SK-N-SH (cell line): ENCODE data around the gene TMEM163. TPM values are rescaled to one million over a fixed set of nuclear protein-coding genes. Genes with fewer than 3 reads are reported as not detected.

ENCODE experiments used
- CTCF ChIA-PET: fragments of 300-600, 350-600 bp; formaldehyde crosslinking; extraction: SDS; loops from one replicate; lab custom pipeline; 2021; lab: Yijun Ruan, JAX
- POLR2A ChIA-PET: fragments of 350-600 bp; sonication (Branson Sonifier 250); formaldehyde crosslinking; extraction: SDS; loops from one replicate; lab custom pipeline; 2020; ENCODE audit warnings: antibody characterized with exemption, inconsistent platforms; lab: Yijun Ruan, JAX
- DNase-seq: peaks from one replicate; pipeline ENCODE4 v3.0.0; 2012
- H2AFZ ChIP-seq: fragments of 200-600 bp; sonication (generic); 2 replicates; pipeline ENCODE4 v1.8.1; 2016; ENCODE audit warnings: antibody characterized with exemption, mild to moderate bottlenecking, low read depth
- H3F3A ChIP-seq: fragments of 200-600 bp; sonication (generic); replicated peaks from 2 replicates; pipeline ENCODE3; 2016; ENCODE audit warnings: antibody characterized with exemption, mild to moderate bottlenecking; ENCODE audit not compliant: insufficient read depth
- H3K27ac ChIP-seq, 2 experiments: fragments of 200-500 bp in 1 of 2; fragments of 200-600 bp in 1 of 2; sonication (Bioruptor generic) in 1 of 2; sonication (generic), shearing (Covaris generic) in 1 of 2; 2 replicates each; pipeline versions ENCODE4 v1.5.1 to v1.6.1; 2014 to 2016; ENCODE audit warnings: low read depth in 2 of 2, inconsistent platforms in 1 of 2, low read length in 1 of 2, mild to moderate bottlenecking in 1 of 2, mixed read lengths in 1 of 2
- H3K27me3 ChIP-seq: fragments of 200-600 bp; sonication (generic), shearing (Covaris generic); 2 replicates; pipeline ENCODE4 v1.6.1; 2016; ENCODE audit warnings: mixed run types; ENCODE audit not compliant: insufficient read depth
- H3K36me3 ChIP-seq, 2 experiments: fragments of 200-500 bp in 1 of 2; fragments of 200-600 bp in 1 of 2; sonication (Bioruptor generic) in 1 of 2; sonication (generic) in 1 of 2; replicated peaks in 1 of 2; 2 replicates each; pipeline versions ENCODE3 to v1.5.1; 2014 to 2016; ENCODE audit warnings: low read length in 1 of 2, mild to moderate bottlenecking in 1 of 2; ENCODE audit not compliant: insufficient read depth in 2 of 2, control insufficient read depth in 1 of 2
- H3K4me1 ChIP-seq, 2 experiments: fragments of 200-500 bp in 1 of 2; fragments of 200-600 bp in 1 of 2; sonication (Bioruptor generic) in 1 of 2; sonication (generic), shearing (Covaris generic) in 1 of 2; 2 replicates each; pipeline versions ENCODE4 v1.5.1 to v1.6.1; 2014 to 2016; ENCODE audit warnings: low read depth in 1 of 2, low read length in 1 of 2, mixed run types in 1 of 2; ENCODE audit not compliant: insufficient read depth in 2 of 2, control insufficient read depth in 1 of 2
- H3K4me2 ChIP-seq: fragments of 200-600 bp; sonication (generic), shearing (Covaris generic); 2 replicates; pipeline ENCODE4 v1.6.1; 2017; ENCODE audit warnings: mixed run types
- H3K4me3 ChIP-seq, 2 experiments: fragments of 200-500 bp in 1 of 2; fragments of 200-600 bp in 1 of 2; sonication (Bioruptor generic) in 1 of 2; sonication (generic), shearing (Covaris generic) in 1 of 2; 2 replicates each; pipeline versions ENCODE4 v1.5.1 to v1.8.1; 2014 to 2016; ENCODE audit warnings: low read depth in 2 of 2, inconsistent platforms in 1 of 2, low read length in 1 of 2, mild to moderate bottlenecking in 1 of 2, mixed read lengths in 1 of 2, moderate library complexity in 1 of 2
- H3K79me2 ChIP-seq: fragments of 200-600 bp; sonication (generic); 2 replicates; pipeline ENCODE4 v1.8.1; 2017; ENCODE audit warnings: mild to moderate bottlenecking; ENCODE audit not compliant: insufficient read depth
- H3K9ac ChIP-seq: fragments of 200-600 bp; sonication (generic); 2 replicates; pipeline ENCODE4 v1.6.1; 2017; ENCODE audit warnings: mixed run types
- H3K9me2 ChIP-seq: fragments of 200-600 bp; sonication (generic); 2 replicates; pipeline ENCODE4 v1.6.1; 2017; ENCODE audit warnings: mixed run types
- H3K9me3 ChIP-seq: fragments of 200-600 bp; sonication (generic); 2 replicates; pipeline ENCODE4 v1.6.1; 2017; ENCODE audit warnings: mixed run types, mild to moderate bottlenecking, moderate library complexity
- H4K20me1 ChIP-seq: fragments of 200-600 bp; sonication (generic); 2 replicates; pipeline ENCODE4 v1.6.1; 2017; ENCODE audit warnings: mild to moderate bottlenecking, mixed run types; ENCODE audit not compliant: insufficient read depth
- ELF1 ChIP-seq: IDR thresholded peaks from 2 replicates; pipeline ENCODE4 v1.4.0; 2012
- FOSL2 ChIP-seq: IDR thresholded peaks from 2 replicates; pipeline ENCODE4 v1.4.0; 2012; ENCODE audit warnings: low read depth, mild to moderate bottlenecking, moderate library complexity, borderline replicate concordance
- FOXJ3 ChIP-seq: sonication (generic); formaldehyde crosslinking; IDR thresholded peaks from 2 replicates; pipeline ENCODE4 v1.5.1; 2020; ENCODE audit warnings: mild to moderate bottlenecking, missing genetic modification reagents
- GATA2 ChIP-seq: sonication (generic); formaldehyde crosslinking; IDR thresholded peaks from 2 replicates; pipeline ENCODE4 v1.5.0; 2020; ENCODE audit warnings: mild to moderate bottlenecking, missing genetic modification reagents
- JUND ChIP-seq: IDR thresholded peaks from 2 replicates; pipeline ENCODE4 v1.4.0; 2012
- MEF2A ChIP-seq: IDR thresholded peaks from 2 replicates; pipeline ENCODE4 v1.4.0; 2012; ENCODE audit warnings: low read depth, borderline replicate concordance
- NFIC ChIP-seq: IDR thresholded peaks from 2 replicates; pipeline ENCODE4 v1.4.0; 2012; ENCODE audit warnings: borderline replicate concordance
- NRF1 ChIP-seq: IDR thresholded peaks from 2 replicates; pipeline ENCODE4 v1.6.1; 2012; ENCODE audit warnings: low read depth, mild to moderate bottlenecking, low read length
- PBX3 ChIP-seq: IDR thresholded peaks from 2 replicates; pipeline ENCODE4; 2012
- POLR2AphosphoS5 ChIP-seq: IDR thresholded peaks from 2 replicates; pipeline ENCODE4 v1.6.1; 2012; ENCODE audit warnings: low read depth, low read length
- RAD21 ChIP-seq: IDR thresholded peaks from 2 replicates; pipeline ENCODE4 v1.6.1; 2012; ENCODE audit warnings: mild to moderate bottlenecking, low read length
- RCOR1 ChIP-seq: fragments of 150-350 bp; IDR thresholded peaks from 2 replicates; pipeline ENCODE4 v1.6.1; 2017; ENCODE audit warnings: antibody characterized with exemption, low read length
- REST ChIP-seq: IDR thresholded peaks from 2 replicates; pipeline ENCODE4 v1.6.1; 2012; ENCODE audit warnings: mild to moderate bottlenecking, low read depth, low read length, moderate library complexity
- RFX5 ChIP-seq: IDR thresholded peaks from 2 replicates; pipeline ENCODE4 v1.6.1; 2012; ENCODE audit warnings: mild to moderate bottlenecking, improper control_type of control experiment, low read length
- RXRA ChIP-seq: IDR thresholded peaks from 2 replicates; pipeline ENCODE4 v1.4.0; 2012; ENCODE audit warnings: low read depth, mild to moderate bottlenecking, borderline replicate concordance
- SIN3A ChIP-seq: IDR thresholded peaks from 2 replicates; pipeline ENCODE4 v1.6.1; 2012; ENCODE audit warnings: low read depth, mild to moderate bottlenecking, low read length, moderate library complexity, borderline replicate concordance
- SMC3 ChIP-seq: IDR thresholded peaks from 2 replicates; pipeline ENCODE4 v1.6.1; 2012; ENCODE audit warnings: low read depth, low read length, improper control_type of control experiment
- TAF1 ChIP-seq: IDR thresholded peaks from 2 replicates; pipeline ENCODE4 v1.6.1; 2012; ENCODE audit warnings: low read depth, mild to moderate bottlenecking, low read length, moderate library complexity, borderline replicate concordance
- TCF12 ChIP-seq: IDR thresholded peaks from 2 replicates; pipeline ENCODE4 v1.4.0; 2012
- USF1 ChIP-seq: IDR thresholded peaks from 2 replicates; pipeline ENCODE4 v1.4.0; 2012; ENCODE audit warnings: low read depth, borderline replicate concordance
- ZBTB33 ChIP-seq: IDR thresholded peaks from 2 replicates; pipeline ENCODE4 v1.4.0; 2012; ENCODE audit warnings: low read depth, borderline replicate concordance
- WGBS: methylation state at CpG from one replicate; pipeline ENCODE4 v1.1.6; 2017; ENCODE audit warnings: low lambda C conversion rate; 5-methylcytosine and 5-hydroxymethylcytosine counted together
- polyA plus RNA-seq, 3 experiments: library from polyadenylated mRNA; depleted of rRNA; stranded (reverse); fragments of >200 nt; gene quantifications; 2 replicates each; pipeline ENCODE4 v1.2.3, GENCODE V29; 2012

The TMEM163 gene
- polyA plus RNA-seq, 1 of the 3 experiments (the other 2 are of a cell fraction): not detected

- TF ChIP-seq NFIC (no peak), ZBTB33 (no peak), TCF12 (no peak), MEF2A (no peak), PBX3 (no peak), TAF1 (no peak), FOSL2 (no peak)
These were observed 269.6 kb downstream of the TMEM163 start (continued) for GRCh38 chr2:134449157-134449556.

GRCh38 chr2:134448650-134449049 is 270.1 kb downstream of the TMEM163 start:
- TF ChIP-seq SMC3: no peak
- no peak for TF ChIP-seq FOSL2
- TF ChIP-seq REST: no peak
- no peak for TF ChIP-seq FOXJ3
- no peak for TF ChIP-seq NRF1
- TF ChIP-seq USF1: no peak
- TF ChIP-seq RXRA: no peak
- no peak for TF ChIP-seq RAD21
- no peak for TF ChIP-seq GATA2 (CRISPR knock-in tag)
- TF ChIP-seq SIN3A: no peak
- TF ChIP-seq TAF1: no peak
- TF ChIP-seq ELF1: no peak
- TF ChIP-seq RFX5: no peak
- TF ChIP-seq RCOR1: no peak
- TF ChIP-seq POLR2AphosphoS5: no peak
- no peak for TF ChIP-seq MEF2A
- no peak for TF ChIP-seq JUND
- POLR2A ChIA-PET: interaction anchor here (0.6 kb wide), 1 partner anchor 1708 kb away, joined by 3 read pairs; no protein-coding TSS in a partner anchor
- no peaks in the 10 kb centered on the region for H4K20me1 ChIP-seq
- no peak overlapping the region for H2AFZ ChIP-seq
- 94% methylated on average over 3 of the region's 6 CpGs for WGBS
- no peak for DNase-seq
- peaks cover 5 to 19% of the 10 kb centered on the region in 2 experiments; a peak in 1 of 4 replicates for H3K4me1 ChIP-seq
- no peak overlapping the region for H3K4me3 ChIP-seq
- no peak overlapping the region for H3K27ac ChIP-seq
- peaks cover 0 to 12% of the 10 kb centered on the region in 2 experiments for H3K36me3 ChIP-seq
- no peak overlapping the region for H3K4me2 ChIP-seq
- no peaks in the 10 kb centered on the region for H3K79me2 ChIP-seq
- H3K9me2 ChIP-seq: no peaks in the 10 kb centered on the region
- no peaks in the 10 kb centered on the region for H3F3A ChIP-seq
- H3K9ac ChIP-seq: no peak overlapping the region
- no peaks in the 10 kb centered on the region for H3K9me3 ChIP-seq
- H3K27me3 ChIP-seq: no peaks in the 10 kb centered on the region
- CTCF ChIA-PET: interaction anchor here (1.0 to 10.2 kb wide), 5 partner anchors 12 to 563 kb away, joined by 3 to 111 read pairs (median 63); no protein-coding TSS in a partner anchor
